Gastrocnemius medialis (tissue), 4 donors: ENCODE measurements around the gene THRB. TPM values are rescaled to one million over a fixed set of nuclear protein-coding genes. Genes with fewer than 3 reads are reported as not detected.
A peak's percentile ranks its signal among the peaks of the same experiment; 100 is the strongest.

Experiments used
- ATAC-seq, 2 donors: fragments of 150-250 bp; one replicate each; pipeline ENCODE4 v1.9.1; 2016
- DNase-seq, 2 donors: peaks; one replicate each; pipeline ENCODE4 v3.0.0-alpha.2; 2019
- H3K27ac ChIP-seq, 4 donors: fragments of 200-600 bp; sonication (generic); 1 replicate in 1 of 4; 2 replicates in 3 of 4; pipeline ENCODE4 v1.5.1; 2016 to 2018; ENCODE audit warnings: mild to moderate bottlenecking in 2 of 4, moderate library complexity in 1 of 4
- H3K27me3 ChIP-seq, 3 donors: fragments of 200-600 bp; sonication (generic) in 2 of 3; 1 replicate in 1 of 3; 2 replicates in 2 of 3; pipeline versions ENCODE4 v1.5.1 to v1.6.0; 2016 to 2019; ENCODE audit warnings: mild to moderate bottlenecking in 1 of 3, moderate library complexity in 1 of 3
- H3K36me3 ChIP-seq, 2 donors: fragments of 200-600 bp; sonication (generic) in 1 of 2; one replicate each; pipeline ENCODE4 v1.5.1; 2017 to 2018
- H3K4me1 ChIP-seq, 2 donors: fragments of 200-600 bp; sonication (generic) in 1 of 2; one replicate each; pipeline ENCODE4 v1.5.1; 2016 to 2017; ENCODE audit warnings: mild to moderate bottlenecking in 2 of 2
- H3K4me3 ChIP-seq, 4 donors: fragments of 200-600 bp; sonication (generic) in 3 of 4; 1 replicate in 1 of 4; 2 replicates in 3 of 4; pipeline ENCODE4 v1.5.1; 2016 to 2019; ENCODE audit warnings: mild to moderate bottlenecking in 2 of 4
- H3K9me3 ChIP-seq, 3 donors: fragments of 200-600 bp; sonication (generic) in 2 of 3; 1 replicate in 1 of 3; 2 replicates in 2 of 3; pipeline ENCODE4 v1.5.1; 2016 to 2019
- CTCF ChIP-seq, 5 experiments: fragments of 450-650 bp in 3 of 5; fragments of 200-600 bp in 2 of 5; sonication (generic) in 2 of 5; IDR thresholded peaks in 4 of 5; conservative IDR thresholded peaks in 1 of 5; 1 replicate in 4 of 5; 2 replicates in 1 of 5; pipeline ENCODE4 v1.5.1; 2016 to 2019; ENCODE audit warnings: antibody characterized with exemption in 5 of 5, mild to moderate bottlenecking in 3 of 5, moderate library complexity in 3 of 5
- POLR2A ChIP-seq, 2 donors: fragments of 450-650 bp; IDR thresholded peaks; one replicate each; pipeline ENCODE4 v1.6.1; 2017; ENCODE audit warnings: antibody characterized with exemption in 2 of 2, mild to moderate bottlenecking in 2 of 2, moderate library complexity in 2 of 2
- in situ Hi-C, 4 donors: fragments of 200-750 bp; cut with MboI; loops; one replicate each; pipeline versions ENCODE4 v1.15.0 to v1.8.0; 2017; ENCODE audit warnings: low sequenced_read_pairs in 4 of 4
- intact Hi-C: fragments of 100-400 bp; cut with DNase I; formaldehyde crosslinking; loops from one replicate; pipeline ENCODE4 v1.15.1; 2023; ENCODE audit warnings: low total_unique reads
- total RNA-seq, 4 donors: library from RNA; depleted of rRNA; stranded (reverse); fragments of >200 nt; gene quantifications; one replicate each; pipeline versions ENCODE4 v1.1.0 to v1.2.3, GENCODE V29; 2016

THRB gene
- total RNA-seq, 4 donors from 2014 or later: 20.1 to 60.0 (median 25.3) TPM

- H3K4me3 ChIP-seq: no peak overlapping the region
- intact Hi-C loops: no loop called here
- ATAC-seq (no peak), DNase-seq (no peak)
- peaks cover 32 to 38% of the 10 kb centered on the region in 2 donors for H3K4me1 ChIP-seq
- TF ChIP-seq CTCF (IDR thresholded peaks at IDR 0.05 in 4 of 5, conservative IDR thresholded peaks at IDR 0.05 in 1 of 5): no peak
- no peak for TF ChIP-seq POLR2A (IDR thresholded peaks at IDR 0.05)
- H3K27ac ChIP-seq: no peak overlapping the region
- H3K27me3 ChIP-seq: no peaks in the 10 kb centered on the region
- peaks cover 0 to 8% of the 10 kb centered on the region in 2 donors for H3K36me3 ChIP-seq
- in situ Hi-C loops: no loop called here
- H3K9me3 ChIP-seq: no peaks in the 10 kb centered on the region
Measured at GRCh38 chr3:24291646-24292045, 203.0 kb downstream of the THRB start.

GRCh38 chr3:24290596-24290995 lies 204.1 kb downstream of the THRB start:
- Histone ChIP-seq H3K9me3 (no peaks in the 10 kb centered on the region), H3K27ac (peak overlapping the region in 3 of 4 donors; percentile 31 to 92 (median 84))
- no peak for ATAC-seq

GRCh38 chr3:24288496-24289236 lies 206.0 kb downstream of the THRB start:
- no peaks in the 10 kb centered on the region for H3K9me3 ChIP-seq
- no peaks in the 10 kb centered on the region for H3K27me3 ChIP-seq
- peak overlapping the region; percentile 19 to 35 (median 24) for H3K4me3 ChIP-seq
- peak; percentile 44 to 68 for DNase-seq
- peaks cover 31 to 33% of the 10 kb centered on the region in 2 donors for H3K4me1 ChIP-seq
- in situ Hi-C loops: no loop called here
- H3K36me3 ChIP-seq: no peaks in the 10 kb centered on the region
- peak; percentile 69 to 82 for ATAC-seq
- H3K27ac ChIP-seq: peak overlapping the region; percentile 77 to 92 (median 83)
- intact Hi-C loops: no loop called here
- TF ChIP-seq POLR2A (IDR thresholded peaks at IDR 0.05) (no peak), CTCF (IDR thresholded peaks at IDR 0.05 in 4 of 5, conservative IDR thresholded peaks at IDR 0.05 in 1 of 5) (no peak)

More at GRCh38 chr3:24290596-24290995, 204.1 kb downstream of the THRB start:
- intact Hi-C loops: no loop called here
- Histone ChIP-seq H3K4me3 (no peak overlapping the region), H3K36me3 (peaks cover 0 to 8% of the 10 kb centered on the region in 2 donors), H3K4me1 (peaks cover 32 to 33% of the 10 kb centered on the region in 2 donors), H3K27me3 (no peaks in the 10 kb centered on the region)
- DNase-seq: no peak
- in situ Hi-C loops: no loop called here
- TF ChIP-seq POLR2A (IDR thresholded peaks at IDR 0.05) (no peak), CTCF (IDR thresholded peaks at IDR 0.05 in 4 of 5, conservative IDR thresholded peaks at IDR 0.05 in 1 of 5) (no peak)

- H3K9me3 ChIP-seq: no peaks in the 10 kb centered on the region
- peak overlapping the region; percentile 77 to 92 (median 83) for H3K27ac ChIP-seq
- peaks cover 31 to 33% of the 10 kb centered on the region in 2 donors for H3K4me1 ChIP-seq
- H3K36me3 ChIP-seq: no peaks in the 10 kb centered on the region
- H3K27me3 ChIP-seq: no peaks in the 10 kb centered on the region
- in situ Hi-C loops: no loop called here
- peak; percentile 96 to 98 for ATAC-seq
- DNase-seq: peak; percentile 86 to 91
- TF ChIP-seq CTCF (IDR thresholded peaks at IDR 0.05 in 4 of 5, conservative IDR thresholded peaks at IDR 0.05 in 1 of 5): no peak
- no peak for TF ChIP-seq POLR2A (IDR thresholded peaks at IDR 0.05)
- peak overlapping the region; percentile 19 to 35 (median 24) for H3K4me3 ChIP-seq
- intact Hi-C loops: no loop called here
Measured at GRCh38 chr3:24287755-24288450, 206.7 kb downstream of the THRB start.
